H1 (cell line): ENCODE results near the gene TFDP1. TPM values are rescaled to one million over a fixed set of nuclear protein-coding genes. Genes with fewer than 3 reads are reported as not detected.

ENCODE experiments used
- JUND ChIP-seq: IDR thresholded peaks from 2 replicates; pipeline ENCODE4 v1.6.1; 2011; ENCODE audit warnings: mild to moderate bottlenecking, improper control_type of control experiment, low read length
- RBBP5 ChIP-seq: IDR thresholded peaks from 2 replicates; pipeline ENCODE4 v1.7.1; 2012; ENCODE audit warnings: low read depth, mild to moderate bottlenecking, inconsistent platforms, low read length, moderate library complexity, borderline replicate concordance
- RNF2 ChIP-seq: fragments of 200-900, 300-1000 bp; sonication (generic); IDR thresholded peaks from 2 replicates; pipeline ENCODE4 v1.7.1; 2016; ENCODE audit warnings: borderline replicate concordance, low read depth, mild to moderate bottlenecking, antibody characterized with exemption, low read length; ENCODE audit not compliant: poor library complexity, severe bottlenecking; ENCODE audit errors: missing control alignments
- polyA plus RNA-seq, 7 experiments: library from polyadenylated mRNA; depleted of rRNA in 3 of 7; stranded (reverse) in 5 of 7; unstranded in 2 of 7; fragments of >200 nt in 5 of 7; fragments of 200-250 nt in 2 of 7; gene quantifications; 1 replicate in 5 of 7; 2 replicates in 1 of 7; 4 replicates in 1 of 7; pipeline versions ENCODE4 v1.2.1 to v1.2.3, GENCODE V29; 2011 to 2013; ENCODE audit warnings: missing spikeins in 2 of 7, mixed read lengths in 2 of 7
- total RNA-seq: library from RNA; stranded (reverse); fragmentation: NEBNext Ultra II Directional; extraction: Animal tissue kit (Norgen Biotek cat#: 25700); gene quantifications from 2 replicates; pipeline ENCODE4 v1.2.1, GENCODE V29; 2021

The TFDP1 gene
- total and polyA plus RNA-seq, 2 of the 8 experiments (the other 6 are each of a cell fraction or from before 2014, with no cell fraction given): 43.6 to 81.9 TPM

DNA sequence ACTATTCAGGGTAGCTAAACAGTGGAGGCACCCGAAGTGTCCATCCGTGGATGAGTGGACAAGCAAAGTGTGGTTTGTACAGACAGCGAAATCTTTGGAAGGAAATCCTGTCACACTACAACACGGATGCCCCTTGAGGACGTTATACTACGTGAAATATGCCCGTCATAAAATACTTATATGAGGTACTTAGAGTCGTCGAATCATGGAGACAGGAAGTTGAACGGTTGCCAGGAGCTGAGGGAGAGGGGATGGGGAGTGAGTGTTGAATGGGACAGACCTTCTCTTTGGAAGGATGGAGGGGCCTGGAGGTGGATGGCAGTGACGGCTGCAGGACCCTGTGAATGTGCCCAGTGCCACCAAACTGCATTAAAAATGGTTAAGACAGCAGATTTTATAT lies 61.8 kb downstream of the TFDP1 start (continued):
- no peak for TF ChIP-seq RNF2
- TF ChIP-seq JUND: no peak
- TF ChIP-seq RBBP5: no peak
